ENCODE results near the gene C1QTNF1. TPM values are rescaled to one million over a fixed set of nuclear protein-coding genes. Genes with fewer than 3 reads are reported as not detected.
A peak's percentile ranks its signal among the peaks of the same experiment; 100 is the strongest.

Gene C1QTNF1
- total and polyA plus RNA-seq, 2 donors (not counting 3 experiments of a cell fraction or from before 2014, with no cell fraction given) = 2.5 to 4.0 TPM

GRCh38 chr17:79090443-79091225 lies 66.7 kb downstream of the C1QTNF1 start:
- H3K9ac ChIP-seq (replicated peaks; ENCODE audit: extremely low read depth, insufficient read depth, low read length) = no peak overlapping the region
- dilution Hi-C loops (cut with MboI; ENCODE audit: extremely low pct_ligation_motif_present, low sequenced_read_pairs) = no loop called here
- ChIA-PET CTCF (interaction anchor here (14.1 kb wide), 1 partner anchor 301 kb away, joined by 428 read pairs; no protein-coding TSS in a partner anchor), POLR2A (no interaction called here)
- no peaks in the 10 kb centered on the region for H3K9me1 ChIP-seq (replicated peaks; ENCODE audit: control insufficient read depth, extremely low read depth, insufficient read depth, low read length)
- no peak overlapping the region for H2AFZ ChIP-seq (ENCODE audit: low read depth, low read length)
- no peaks in the 10 kb centered on the region for H4K20me1 ChIP-seq (replicated peaks; ENCODE audit: control insufficient read depth, extremely low read depth, insufficient read depth, low read length)
- BruUV-seq (replicated peaks) = no TSS peak
- DNase-seq (ENCODE audit: low read depth, low spot score) = no peak
- H3K79me2 ChIP-seq (ENCODE audit: control insufficient read depth, insufficient read depth, low read length) = no peaks in the 10 kb centered on the region
- no peak overlapping the region for H3K27ac ChIP-seq (ENCODE audit: insufficient read depth, low read depth, low read length)
- H3K4me2 ChIP-seq (ENCODE audit: insufficient read depth, low read length) = no peak overlapping the region
- H3K36me3 ChIP-seq (ENCODE audit: control insufficient read depth in 2 of 2, extremely low read depth in 1 of 2, insufficient read depth in 2 of 2, low read length in 2 of 2) = no peaks in the 10 kb centered on the region
- no peaks in the 10 kb centered on the region for H3K4me1 ChIP-seq (ENCODE audit: control insufficient read depth, extremely low read depth, insufficient read depth, low read length)
- no peaks in the 10 kb centered on the region for H3K9me3 ChIP-seq (replicated peaks; ENCODE audit: control insufficient read depth, insufficient read depth, low read length)
- TF ChIP-seq CTCF (IDR thresholded peaks at IDR 0.05; ENCODE audit: extremely low read depth in 1 of 2, insufficient read depth in 1 of 2, low read depth in 1 of 2, low read length in 2 of 2) = peak; percentile 15 to 28
- no peak for TF ChIP-seq EZH2 (IDR thresholded peaks at IDR 0.05; ENCODE audit: borderline replicate concordance, low read depth, low read length, severe bottlenecking)
- H3K27me3 ChIP-seq (ENCODE audit: control insufficient read depth in 2 of 2, insufficient read depth in 2 of 2, low read length in 2 of 2) = no peaks in the 10 kb centered on the region
- H3K4me3 ChIP-seq (replicated peaks in 1 of 3; ENCODE audit: insufficient read depth in 1 of 3, low read depth in 1 of 3, low read length in 3 of 3) = no peak overlapping the region
- intact Hi-C loops (cut with micrococcal nuclease) = no loop called here
- peak; percentile 38 for FAIRE-seq

GRCh38 chr17:79091226-79091670 lies 67.3 kb downstream of the C1QTNF1 start:
- CTCF ChIA-PET = interaction anchor here (14.1 kb wide), 1 partner anchor 300 kb away, joined by 428 read pairs; no protein-coding TSS in a partner anchor
- H3K9me3 ChIP-seq (replicated peaks; ENCODE audit: control insufficient read depth, insufficient read depth, low read length) = no peaks in the 10 kb centered on the region
- H3K4me3 ChIP-seq (replicated peaks in 1 of 3; ENCODE audit: insufficient read depth in 1 of 3, low read depth in 1 of 3, low read length in 3 of 3) = no peak overlapping the region
- no peak overlapping the region for H3K9ac ChIP-seq (replicated peaks; ENCODE audit: extremely low read depth, insufficient read depth, low read length)
- DNase-seq (ENCODE audit: low read depth, low spot score) (no peak), FAIRE-seq (no peak)
- no peaks in the 10 kb centered on the region for H3K9me1 ChIP-seq (replicated peaks; ENCODE audit: control insufficient read depth, extremely low read depth, insufficient read depth, low read length)
- no peaks in the 10 kb centered on the region for H3K36me3 ChIP-seq (ENCODE audit: control insufficient read depth in 2 of 2, extremely low read depth in 1 of 2, insufficient read depth in 2 of 2, low read length in 2 of 2)
- no peak overlapping the region for H2AFZ ChIP-seq (ENCODE audit: low read depth, low read length)
- BruUV-seq (replicated peaks) = no TSS peak
- no peaks in the 10 kb centered on the region for H3K27me3 ChIP-seq (ENCODE audit: control insufficient read depth in 2 of 2, insufficient read depth in 2 of 2, low read length in 2 of 2)
- no peaks in the 10 kb centered on the region for H3K79me2 ChIP-seq (ENCODE audit: control insufficient read depth, insufficient read depth, low read length)
- no peaks in the 10 kb centered on the region for H4K20me1 ChIP-seq (replicated peaks; ENCODE audit: control insufficient read depth, extremely low read depth, insufficient read depth, low read length)
- POLR2A ChIA-PET = no interaction called here
- dilution Hi-C loops (cut with MboI; ENCODE audit: extremely low pct_ligation_motif_present, low sequenced_read_pairs) (no loop called here), intact Hi-C loops (cut with micrococcal nuclease) (no loop called here)
- H3K4me2 ChIP-seq (ENCODE audit: insufficient read depth, low read length) = no peak overlapping the region
- TF ChIP-seq POLR2AphosphoS5 (IDR thresholded peaks at IDR 0.05; ENCODE audit: insufficient read depth, low read depth, low read length) (no peak), FOS (IDR thresholded peaks at IDR 0.05; ENCODE audit: borderline replicate concordance, insufficient read depth, low read length) (no peak), EZH2 (IDR thresholded peaks at IDR 0.05; ENCODE audit: borderline replicate concordance, low read depth, low read length, severe bottlenecking) (no peak), MYC (IDR thresholded peaks at IDR 0.05; ENCODE audit: low read depth, low read length) (no peak), CTCF (IDR thresholded peaks at IDR 0.05; ENCODE audit: extremely low read depth in 1 of 2, insufficient read depth in 1 of 2, low read depth in 1 of 2, low read length in 2 of 2) (no peak), GATA2 (IDR thresholded peaks at IDR 0.05; ENCODE audit: insufficient read depth, insufficient read length, low read depth, low read length) (no peak), JUN (IDR thresholded peaks at IDR 0.05; ENCODE audit: borderline replicate concordance, insufficient read depth, insufficient read length, low read depth) (no peak), POLR2A (IDR thresholded peaks at IDR 0.05; ENCODE audit: low read depth, low read length) (no peak), MAX (IDR thresholded peaks at IDR 0.05; ENCODE audit: insufficient read depth, insufficient read length) (no peak)
- no peaks in the 10 kb centered on the region for H3K4me1 ChIP-seq (ENCODE audit: control insufficient read depth, extremely low read depth, insufficient read depth, low read length)
- no peak overlapping the region for H3K27ac ChIP-seq (ENCODE audit: insufficient read depth, low read depth, low read length)
